GM20431 (cell line): Measurements from ENCODE around the gene SLC25A36.

Experiments used
- in situ Hi-C: fragments of 300-500 bp; cut with MseI, MboI; formaldehyde crosslinking; loops from one replicate; pipeline ENCODE4 v1.15.0; 2020; ENCODE audit warnings: low sequenced_read_pairs; ENCODE audit not compliant: unreplicated experiment

The SLC25A36 gene, protein sequence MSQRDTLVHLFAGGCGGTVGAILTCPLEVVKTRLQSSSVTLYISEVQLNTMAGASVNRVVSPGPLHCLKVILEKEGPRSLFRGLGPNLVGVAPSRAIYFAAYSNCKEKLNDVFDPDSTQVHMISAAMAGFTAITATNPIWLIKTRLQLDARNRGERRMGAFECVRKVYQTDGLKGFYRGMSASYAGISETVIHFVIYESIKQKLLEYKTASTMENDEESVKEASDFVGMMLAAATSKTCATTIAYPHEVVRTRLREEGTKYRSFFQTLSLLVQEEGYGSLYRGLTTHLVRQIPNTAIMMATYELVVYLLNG

GRCh38 chr3:140941434-140942220 lies at the start of gene SLC25A36:
SLC25A36 (plus strand) TSS chr3:140941836; CDS start chr3:140942055, 219 bp downstream.
- in situ Hi-C loops: no loop called here

DNA sequence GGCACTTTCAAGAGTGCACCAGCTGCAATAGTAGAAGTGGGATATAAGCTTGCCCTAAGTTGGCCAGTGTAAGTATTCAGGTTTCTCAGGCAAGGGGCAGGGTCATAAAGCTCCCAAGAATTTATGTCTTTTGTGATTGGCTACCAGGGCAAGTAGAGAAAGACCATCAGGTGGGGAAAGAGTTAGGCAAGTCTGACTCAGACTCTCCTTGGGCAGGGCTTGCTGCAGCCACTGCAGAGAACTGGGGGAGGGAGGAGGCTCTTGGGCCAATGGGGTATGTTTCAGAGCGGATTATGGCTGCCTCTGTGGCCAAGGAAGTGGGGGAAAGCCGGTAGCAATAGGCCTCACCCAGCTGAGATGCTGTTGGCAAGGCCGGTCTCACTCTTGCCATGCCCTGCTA lies 44.6 kb upstream of the SLC25A36 start:
- in situ Hi-C loops: no loop called here

- in situ Hi-C loops: no loop called here
These were observed 43.1 kb upstream of the SLC25A36 start for GRCh38 chr3:140898340-140899180.

- in situ Hi-C loops: no loop called here
These were observed 42.3 kb upstream of the SLC25A36 start for GRCh38 chr3:140899363-140899762.

- in situ Hi-C loops: no loop called here
These were observed 38.8 kb upstream of the SLC25A36 start for GRCh38 chr3:140902791-140903190.

- in situ Hi-C loops: no loop called here
These were observed 38.4 kb upstream of the SLC25A36 start for GRCh38 chr3:140903196-140903595.

DNA sequence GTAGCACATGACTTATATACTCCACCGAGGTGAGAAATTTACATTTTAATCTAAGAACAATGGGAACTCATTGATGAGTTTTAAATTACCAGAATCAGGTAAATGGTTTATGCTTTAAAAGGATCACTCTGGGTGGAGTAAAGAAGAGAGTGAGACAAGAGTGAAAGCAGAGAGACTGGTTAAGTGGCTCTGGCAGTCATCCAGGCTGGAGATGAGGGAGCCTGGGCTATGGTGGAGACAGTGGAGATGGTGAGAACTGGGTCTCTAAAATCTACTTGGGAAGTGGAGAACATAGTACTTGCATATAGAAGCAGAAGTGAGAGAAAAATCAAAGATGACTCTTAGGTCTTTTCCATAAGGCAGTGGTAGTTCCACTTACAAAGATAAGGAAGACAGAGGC lies 37.1 kb upstream of the SLC25A36 start:
- in situ Hi-C loops: no loop called here

DNA sequence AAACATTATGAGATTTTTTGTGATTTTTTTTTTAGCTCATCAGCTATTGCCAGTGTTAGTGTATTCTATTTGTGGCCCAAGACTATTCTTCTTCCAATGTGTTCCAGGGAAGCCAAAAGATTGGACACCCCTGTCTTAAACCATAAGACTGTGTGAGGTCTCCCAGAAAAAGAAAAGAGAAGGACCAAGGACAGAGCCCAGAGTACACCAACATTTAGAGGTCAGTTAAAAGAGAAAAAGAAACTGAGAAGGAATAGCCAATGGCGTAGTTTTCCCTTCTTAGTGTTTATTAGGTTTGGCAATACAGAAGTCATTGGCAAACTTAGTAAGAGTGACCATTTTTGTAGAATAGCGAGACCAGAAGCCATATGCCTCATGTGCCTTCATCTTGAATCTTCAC lies 36.1 kb upstream of the SLC25A36 start:
- in situ Hi-C loops: no loop called here

- in situ Hi-C loops: no loop called here
These were observed 34.9 kb upstream of the SLC25A36 start for GRCh38 chr3:140906785-140907184.

DNA sequence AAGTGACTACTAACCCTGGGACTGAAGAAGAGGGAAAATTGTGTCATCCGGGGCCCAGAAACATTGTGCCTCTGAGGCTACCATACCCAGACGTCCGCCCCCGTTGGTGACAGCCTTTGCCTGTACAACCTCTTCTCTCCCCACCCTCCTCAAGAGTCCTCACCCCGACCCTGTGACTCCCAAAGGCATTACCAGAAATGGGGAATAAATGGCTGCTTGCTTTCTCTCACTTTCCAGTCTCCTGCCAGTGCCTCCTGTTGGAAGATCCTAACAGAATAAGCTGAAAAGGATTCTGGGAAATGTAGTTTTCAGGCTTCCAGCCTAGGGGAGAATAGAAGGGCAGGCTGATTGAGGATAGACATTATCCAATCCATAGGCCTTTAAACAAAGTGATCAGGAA lies 30.8 kb upstream of the SLC25A36 start:
- in situ Hi-C loops: no loop called here

DNA sequence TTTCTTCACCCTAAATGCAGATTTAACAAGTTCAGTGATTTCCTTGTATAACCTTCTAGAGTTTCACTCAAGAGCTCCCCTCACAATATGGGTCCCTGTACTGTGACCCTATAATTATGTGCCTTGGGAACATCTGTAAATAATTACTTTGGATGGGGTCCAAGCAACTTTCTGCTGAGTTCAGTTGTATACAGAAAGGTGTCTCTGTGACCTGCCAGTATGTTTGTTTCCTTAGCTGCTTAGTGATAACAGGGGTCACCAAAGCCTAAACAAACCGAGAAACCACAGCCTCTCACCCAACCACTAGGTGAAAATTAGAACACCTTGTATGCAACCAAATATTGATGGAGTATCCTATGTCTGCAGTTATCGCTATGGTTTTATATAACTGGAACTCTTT lies 29.8 kb upstream of the SLC25A36 start:
- in situ Hi-C loops: no loop called here

DNA sequence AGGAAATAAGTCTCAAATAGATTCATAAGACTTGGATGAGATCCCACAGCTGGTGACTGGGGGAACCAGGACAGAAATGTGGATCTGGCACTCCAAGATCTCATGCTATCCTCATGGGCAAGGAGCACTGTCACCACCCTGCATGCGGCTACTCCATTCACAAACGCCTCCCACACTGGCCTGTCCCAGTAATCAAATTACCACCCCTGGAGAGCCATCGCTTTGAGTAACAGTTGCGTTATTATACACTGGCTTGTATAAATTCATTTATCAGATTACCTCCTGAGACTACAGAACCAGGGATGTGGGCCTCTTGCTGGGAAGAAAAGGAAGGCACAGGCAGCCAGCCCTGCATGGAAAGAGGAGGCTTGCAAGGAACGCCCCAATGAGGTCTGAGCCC lies 27.9 kb upstream of the SLC25A36 start:
- in situ Hi-C loops: no loop called here

DNA sequence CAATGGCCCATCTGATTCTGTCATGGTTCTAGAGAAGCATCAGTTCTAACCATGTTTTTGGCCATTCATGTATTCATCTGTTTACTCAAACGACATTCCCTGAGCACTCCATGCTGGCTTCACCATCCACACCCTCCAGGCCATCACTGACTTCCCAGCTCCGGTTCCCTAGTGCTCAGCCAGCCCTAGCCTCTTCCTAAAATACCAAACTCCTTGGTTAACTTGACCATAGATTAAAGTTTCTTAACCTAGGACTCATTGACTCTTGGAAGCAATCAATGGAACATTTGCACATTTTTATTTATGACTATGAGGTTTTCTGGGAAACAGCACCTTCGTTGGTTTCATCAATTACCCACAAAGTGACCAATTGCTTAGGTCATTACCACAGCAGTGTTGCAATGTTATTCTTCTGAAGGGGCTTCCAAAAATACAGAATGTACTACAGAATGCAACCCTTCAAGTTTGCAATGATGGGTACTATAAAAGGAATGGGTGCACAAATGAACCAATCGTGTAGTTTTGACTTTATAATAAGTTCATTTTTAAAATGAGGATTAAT lies 27.2 kb upstream of the SLC25A36 start:
- in situ Hi-C loops: no loop called here

DNA sequence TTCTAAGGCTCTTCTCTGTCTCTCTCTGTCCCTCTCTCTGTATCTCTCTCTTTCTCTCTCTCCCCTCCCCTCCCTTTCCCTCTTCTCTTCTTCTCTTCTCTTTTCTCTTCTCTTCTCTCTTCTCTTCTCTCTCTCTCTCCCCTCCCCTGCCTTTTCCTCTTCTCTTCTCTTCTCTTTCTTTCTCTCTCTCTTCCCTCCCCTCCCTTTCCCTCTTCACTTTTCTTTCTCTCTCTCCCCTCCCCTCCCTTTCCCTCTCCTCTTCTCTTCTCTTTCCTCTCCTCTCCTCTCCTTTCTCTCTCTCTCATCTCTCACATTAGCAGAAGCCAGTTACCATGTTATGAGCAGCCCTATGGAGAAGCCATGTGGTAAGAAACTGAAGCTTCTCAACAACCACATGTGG lies 25.0 kb upstream of the SLC25A36 start:
- in situ Hi-C loops: no loop called here

DNA sequence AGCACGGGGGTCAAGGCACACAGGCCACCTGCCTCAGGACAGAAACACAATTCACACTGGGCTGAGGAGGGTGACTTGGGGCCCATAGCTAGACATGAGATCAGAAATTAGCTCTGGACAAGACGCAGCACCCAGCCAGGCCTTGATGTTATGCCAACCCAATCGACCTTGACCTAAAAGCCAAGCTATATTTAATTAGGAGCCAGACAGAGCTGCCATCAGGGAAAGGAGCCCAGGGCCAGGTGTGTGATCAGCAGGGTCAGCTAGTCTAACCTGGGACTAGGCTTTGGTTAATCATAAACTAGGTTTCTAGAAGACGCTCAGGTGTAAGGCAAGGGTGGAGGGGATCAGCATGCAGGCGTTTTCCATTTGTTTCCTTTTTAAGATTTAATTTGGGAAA lies 23.9 kb upstream of the SLC25A36 start:
- in situ Hi-C loops: no loop called here

DNA sequence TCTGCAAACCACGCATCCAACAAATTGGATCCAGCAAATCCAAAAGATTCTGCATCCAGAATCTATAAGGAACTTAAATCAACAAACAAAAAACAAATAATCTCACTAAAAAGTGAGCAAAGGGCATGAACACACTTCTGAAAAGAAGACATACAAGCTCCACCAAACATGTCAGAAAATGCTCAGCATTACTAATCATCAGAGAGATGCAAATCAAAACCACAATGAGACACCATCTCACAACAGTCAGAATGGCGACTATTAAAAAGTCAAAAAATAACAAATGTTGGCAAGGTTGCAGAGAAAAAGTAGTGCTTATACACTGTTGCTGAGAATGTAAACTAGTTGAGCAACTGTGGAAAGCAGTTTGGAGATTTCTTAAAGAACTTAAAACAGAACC lies 21.6 kb upstream of the SLC25A36 start:
- in situ Hi-C loops: no loop called here

DNA sequence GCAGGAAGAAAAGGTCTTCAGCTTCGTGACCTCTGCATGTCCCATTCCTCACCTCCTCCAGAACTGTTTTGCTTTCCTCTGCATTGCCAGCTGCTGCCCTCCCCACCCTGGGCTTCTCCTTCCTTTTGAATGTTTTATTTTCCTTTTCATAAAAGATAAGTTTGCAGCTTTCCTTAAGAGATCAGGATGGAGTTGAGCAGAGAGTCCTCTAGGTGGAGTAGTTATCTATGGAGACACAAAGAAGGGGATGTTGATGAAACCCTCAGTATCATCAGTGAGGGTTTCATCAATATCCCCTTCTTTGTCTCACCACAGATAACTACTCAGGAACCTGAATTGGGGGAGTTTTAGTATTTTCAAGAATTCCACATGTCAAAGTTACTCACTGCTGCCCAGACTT lies 19.0 kb upstream of the SLC25A36 start:
- in situ Hi-C loops: no loop called here

- in situ Hi-C loops: no loop called here
These were observed 17.4 kb upstream of the SLC25A36 start for GRCh38 chr3:140924097-140924873.

GRCh38 chr3:140927279-140928069 lies 14.2 kb upstream of the SLC25A36 start:
- in situ Hi-C loops: no loop called here
